HG03442 (cell line): ENCODE results near the gene IL16.

ENCODE experiments used
- ATAC-seq: cut with Tn5 transposase; IDR thresholded peaks from one replicate; pipeline ENCODE4 v1.9.1; 2021; ENCODE audit warnings: mild to moderate bottlenecking, moderate library complexity; ENCODE audit not compliant: unreplicated experiment

The IL16 gene

GRCh38 chr15:81273200-81273599 lies 76.5 kb downstream of the IL16 start:
- no peak for ATAC-seq

DNA sequence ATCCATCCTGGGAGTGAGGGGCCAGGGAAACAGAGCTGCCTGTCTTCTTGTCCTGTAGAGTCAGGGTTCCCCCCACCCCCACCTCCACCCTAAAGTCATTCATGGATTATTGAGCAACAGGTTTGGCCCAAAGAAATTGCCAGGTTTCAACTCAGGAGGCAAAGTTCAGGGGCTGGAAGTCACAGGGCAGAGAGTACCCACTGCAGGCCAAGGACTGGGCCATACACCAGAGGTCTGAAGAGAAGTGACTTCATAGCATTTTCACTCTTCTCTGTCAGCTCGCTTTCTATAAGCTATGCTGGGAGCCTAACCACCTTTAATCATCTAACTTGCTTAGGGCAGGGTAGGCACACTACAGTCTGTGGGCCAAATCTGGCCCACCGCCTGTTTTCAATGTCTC lies 77.2 kb downstream of the IL16 start:
- no peak for ATAC-seq

- no peak for ATAC-seq
Observed at GRCh38 chr15:81274255-81274654, 77.6 kb downstream of the IL16 start.

DNA sequence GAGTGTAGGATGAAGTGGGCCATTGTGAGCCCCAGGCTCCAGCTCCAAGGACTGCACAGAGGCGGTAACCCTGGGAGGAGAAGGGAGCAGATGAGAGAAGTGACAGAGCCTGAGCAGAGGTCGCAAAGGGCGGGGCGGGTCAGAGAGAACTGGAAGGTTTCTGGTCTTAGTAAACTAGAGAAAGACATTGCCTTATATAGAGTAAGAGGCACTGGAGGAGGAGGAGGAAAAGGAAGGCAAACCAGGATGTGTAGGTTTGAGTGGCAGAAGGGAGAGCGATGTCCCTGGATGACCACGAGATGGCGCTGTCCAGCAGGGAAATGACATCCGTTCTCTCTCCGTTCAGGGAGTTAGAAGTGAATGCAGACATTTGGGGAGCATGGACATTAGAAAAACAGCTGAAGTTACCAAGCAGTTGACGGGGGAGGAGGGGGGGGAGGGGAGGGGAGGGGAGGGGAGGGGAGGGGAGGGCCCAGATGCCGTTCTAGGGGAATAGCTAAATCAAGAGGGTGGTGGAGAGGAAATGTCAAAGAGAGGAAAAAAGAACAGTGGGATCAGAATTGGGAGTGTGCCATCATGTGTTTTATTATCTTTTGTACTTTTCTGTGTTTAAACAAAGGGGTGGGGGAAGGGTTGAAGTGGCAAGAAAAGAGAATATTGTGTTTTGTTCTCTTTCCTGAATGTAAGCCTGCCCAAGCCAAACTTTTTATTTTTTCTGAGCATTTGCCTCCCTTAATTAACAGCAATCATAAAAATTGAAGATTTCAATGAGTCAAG lies 78.4 kb downstream of the IL16 start:
- ATAC-seq, result peak; percentile 75

GRCh38 chr15:81275711-81276392 lies 79.2 kb downstream of the IL16 start:
- no peak for ATAC-seq

DNA sequence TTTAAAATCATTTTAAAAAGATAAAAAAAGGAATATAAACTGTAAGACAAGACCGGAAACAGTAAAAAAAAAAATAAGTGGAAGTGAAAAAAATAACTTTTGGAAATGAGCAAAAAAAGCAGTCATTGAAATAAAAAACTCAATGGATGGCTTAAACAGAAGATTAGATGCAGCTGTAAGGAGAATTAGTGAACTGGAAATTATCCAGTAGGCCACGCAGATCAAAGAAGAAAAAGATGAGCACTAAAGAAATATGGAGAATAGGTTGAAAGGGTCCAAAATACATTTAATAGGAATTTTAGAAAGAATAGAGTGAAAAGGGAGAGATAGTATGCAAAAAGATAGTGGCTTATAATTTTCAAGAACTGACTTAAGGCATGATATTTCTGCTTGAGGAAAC lies 80.3 kb downstream of the IL16 start:
- no peak for ATAC-seq

GRCh38 chr15:81277851-81278250 lies 81.2 kb downstream of the IL16 start:
- no peak for ATAC-seq

- ATAC-seq, result no peak
Observed at GRCh38 chr15:81278306-81279029, 81.8 kb downstream of the IL16 start.

DNA sequence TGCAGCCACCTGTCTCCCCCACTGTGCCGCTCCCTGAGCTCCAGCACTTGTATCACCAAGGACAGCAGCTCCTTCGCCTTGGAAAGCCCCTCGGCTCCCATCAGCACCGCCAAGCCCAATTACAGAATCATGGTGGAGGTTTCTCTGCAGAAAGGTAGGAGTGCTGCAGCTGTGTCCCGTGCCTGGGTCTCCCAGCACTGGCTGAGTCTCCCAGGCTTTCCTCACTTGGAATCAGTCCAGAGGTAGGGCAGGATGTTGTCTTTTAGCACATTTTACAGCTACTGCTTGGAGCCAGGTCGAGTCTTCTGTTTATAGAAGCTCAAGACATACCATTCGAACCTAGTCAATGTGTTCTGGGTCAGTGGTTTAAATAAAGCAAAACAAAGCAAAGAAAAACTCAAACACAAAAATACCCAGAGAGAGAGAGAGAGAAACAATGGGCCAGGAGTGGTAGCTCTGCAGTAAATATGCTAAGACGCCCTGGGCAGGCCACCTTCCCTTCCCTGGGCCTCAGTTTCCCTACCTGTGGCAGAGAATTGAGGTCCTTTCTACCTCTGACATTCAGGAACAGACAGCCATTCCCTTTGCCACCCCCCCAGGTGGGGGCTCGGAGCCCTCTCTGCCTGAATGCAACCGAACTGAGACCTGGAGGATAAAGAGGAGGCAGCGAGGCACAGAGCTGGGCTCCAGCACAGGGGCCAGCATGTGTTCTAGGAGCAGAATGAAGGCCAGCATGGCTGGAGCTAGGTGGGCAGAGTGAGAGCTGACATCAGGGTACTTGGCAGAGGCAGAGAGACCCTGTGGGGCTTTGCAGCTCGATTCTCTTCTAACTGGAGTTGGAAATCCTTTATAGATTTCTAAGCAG lies 83.2 kb downstream of the IL16 start:
- ATAC-seq, result no peak

DNA sequence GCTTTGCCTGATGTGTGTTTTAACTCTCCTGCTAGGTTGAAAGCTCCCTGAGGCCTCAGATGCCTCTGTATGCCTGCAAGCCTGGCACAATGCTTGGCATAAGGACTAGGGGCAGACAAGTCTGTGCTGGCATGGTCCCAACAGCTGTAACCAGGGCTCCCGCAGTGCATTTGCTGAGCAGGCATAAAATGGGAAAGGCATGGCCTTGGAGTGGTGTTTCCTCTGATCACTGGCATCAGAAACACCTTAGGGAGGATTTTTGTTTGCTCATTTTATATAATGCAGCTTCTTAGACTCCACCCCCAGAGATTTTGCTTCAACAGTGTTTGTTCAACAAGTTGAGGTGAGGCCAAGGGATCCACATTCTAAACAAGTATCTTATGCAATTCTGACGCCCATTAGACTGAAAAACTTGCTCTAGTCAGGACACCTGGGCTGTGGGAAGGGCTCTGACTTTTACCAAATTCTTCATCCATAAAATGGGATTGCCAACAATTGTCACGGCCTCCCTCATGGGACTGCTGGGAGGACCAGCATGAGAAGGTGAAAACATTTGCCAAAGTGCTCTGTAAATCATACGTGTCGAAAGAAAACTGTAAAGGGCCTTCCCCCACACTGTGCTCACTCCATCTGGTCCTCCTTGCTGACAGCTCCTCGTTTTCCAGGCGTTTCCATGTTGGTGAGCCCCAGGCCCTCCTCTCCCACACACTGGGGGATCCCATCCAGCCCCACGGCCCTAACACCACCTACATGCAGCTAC lies 84.2 kb downstream of the IL16 start:
- ATAC-seq, result no peak

- ATAC-seq, result no peak
Observed at GRCh38 chr15:81281456-81281735, 84.7 kb downstream of the IL16 start.

GRCh38 chr15:81281766-81282605 lies 85.3 kb downstream of the IL16 start:
- no peak for ATAC-seq

DNA sequence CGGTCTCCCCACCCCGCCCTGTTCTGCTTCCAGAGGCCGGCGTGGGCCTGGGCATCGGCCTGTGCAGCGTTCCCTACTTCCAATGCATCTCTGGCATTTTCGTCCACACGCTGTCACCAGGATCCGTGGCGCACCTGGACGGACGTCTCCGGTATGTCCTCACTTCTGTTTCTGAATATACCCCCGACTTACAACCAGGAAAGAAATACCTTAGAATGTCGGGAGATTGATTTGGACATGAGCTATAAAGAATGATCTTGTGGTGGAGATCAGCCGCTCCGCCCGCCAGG lies 85.9 kb downstream of the IL16 start:
- no peak for ATAC-seq

DNA sequence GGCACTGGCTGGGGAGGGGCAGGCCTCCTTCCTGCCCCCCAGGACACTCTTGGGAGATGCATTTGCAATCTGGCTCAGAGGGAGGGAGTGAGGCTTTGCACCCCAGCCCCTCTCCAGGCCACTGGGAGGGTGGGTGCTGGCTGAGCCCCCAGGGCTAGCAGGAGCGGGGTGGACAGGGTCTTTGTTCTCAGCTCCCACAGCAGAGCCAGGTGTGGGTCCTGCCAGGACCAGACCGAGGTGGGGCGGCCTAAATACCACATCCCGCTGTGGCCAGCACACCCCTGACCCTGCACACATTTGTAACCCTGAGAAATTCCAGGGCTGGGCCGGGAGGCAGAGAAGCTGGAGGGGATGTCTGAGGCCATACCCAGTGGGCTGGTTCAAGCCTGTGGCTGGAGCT lies 86.2 kb downstream of the IL16 start:
- ATAC-seq, result no peak

DNA sequence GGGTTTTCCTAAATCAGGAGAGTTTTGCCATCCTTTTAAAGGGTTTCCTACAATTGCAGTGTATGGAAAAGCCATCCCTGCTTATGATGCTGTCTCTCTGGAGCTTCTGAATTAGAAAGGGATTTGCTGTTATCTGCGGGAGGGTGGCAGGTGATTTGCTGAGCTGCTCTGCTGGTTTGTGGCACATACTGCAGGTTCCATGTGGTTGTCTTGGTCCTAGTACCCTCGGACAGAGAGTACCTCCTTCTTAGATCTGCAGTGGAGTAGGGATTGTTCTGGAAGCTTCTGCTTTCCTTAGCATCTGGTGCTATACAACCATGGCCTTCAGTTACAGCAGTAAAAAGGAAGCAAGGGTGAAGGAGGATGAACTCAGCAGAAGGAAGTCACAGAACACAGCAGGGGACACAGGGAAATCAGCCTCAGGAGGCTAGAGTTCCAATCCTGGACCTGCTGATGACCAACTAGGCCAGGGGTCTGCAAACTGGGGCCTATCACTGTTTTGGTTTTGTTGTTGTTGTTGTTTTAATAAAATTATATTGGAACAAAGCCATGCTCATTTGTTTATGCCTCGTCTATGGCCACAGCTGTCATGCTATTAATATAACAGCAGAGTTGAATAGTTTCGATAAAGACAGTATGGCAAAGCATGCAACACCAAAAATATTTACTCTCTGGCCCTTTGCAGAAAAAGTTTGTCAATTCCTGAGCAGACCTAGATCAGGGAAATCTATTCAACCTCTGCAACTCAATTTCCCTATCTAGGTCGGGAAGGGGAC lies 87.8 kb downstream of the IL16 start:
- no peak for ATAC-seq

DNA sequence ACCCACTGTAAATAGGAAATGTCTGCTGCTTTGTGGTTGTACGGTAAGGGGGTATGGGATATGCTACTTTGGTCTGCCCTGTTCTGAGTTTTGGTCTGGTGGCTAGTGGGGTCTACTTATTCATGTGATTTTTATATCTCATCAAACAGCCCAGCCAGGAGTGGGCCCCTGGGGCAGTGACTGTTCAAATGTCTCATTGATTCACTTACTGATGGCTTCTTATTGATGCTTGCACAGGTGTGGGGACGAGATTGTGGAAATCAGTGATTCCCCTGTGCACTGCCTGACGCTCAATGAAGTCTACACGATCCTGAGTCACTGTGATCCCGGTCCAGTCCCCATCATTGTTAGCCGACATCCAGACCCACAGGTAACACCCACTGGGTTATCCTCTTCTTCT lies 88.8 kb downstream of the IL16 start:
- no peak for ATAC-seq

DNA sequence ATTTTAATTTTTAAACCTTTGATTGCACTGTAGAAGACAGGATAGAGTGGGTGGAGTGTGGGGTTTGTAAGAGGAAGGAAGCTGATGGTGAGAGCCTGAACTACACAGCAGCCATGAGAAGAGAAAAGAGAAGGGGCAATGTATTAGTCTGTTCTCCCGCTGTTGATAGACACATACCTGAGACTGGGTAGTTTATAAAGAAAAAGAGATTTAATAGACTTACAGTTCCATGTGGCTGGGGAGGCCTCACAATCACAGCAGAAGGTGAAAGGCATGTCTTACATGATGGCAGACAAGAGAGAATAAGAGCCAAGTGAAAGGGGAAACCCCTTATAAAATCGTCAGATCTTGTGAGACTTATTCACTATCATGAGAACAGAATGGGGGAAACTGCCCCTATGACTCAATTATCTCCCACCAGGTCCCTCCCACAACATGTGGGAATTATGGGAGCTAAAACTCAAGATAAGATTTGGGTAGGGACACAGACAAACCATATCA lies 90.0 kb downstream of the IL16 start:
- ATAC-seq, result no peak

DNA sequence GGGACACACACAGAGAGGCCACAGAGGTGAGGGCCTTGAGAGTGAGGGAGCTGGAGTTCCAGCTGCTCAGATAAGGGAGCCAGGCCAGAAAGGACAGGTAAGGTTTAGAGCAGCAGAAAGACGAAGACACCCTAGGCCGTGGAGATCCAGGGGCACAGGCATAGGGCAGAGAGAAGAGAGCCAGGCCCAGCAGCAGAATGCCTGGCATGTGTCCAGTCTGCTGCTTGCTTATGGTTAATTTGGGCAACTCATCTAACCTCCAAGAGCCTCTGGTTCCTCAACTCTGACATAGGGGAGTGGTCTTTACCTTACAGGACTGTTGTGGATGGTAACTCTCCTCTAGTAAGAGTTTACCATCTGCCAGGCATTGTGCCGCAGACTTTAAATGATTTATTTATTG lies 91.4 kb downstream of the IL16 start:
- no peak for ATAC-seq

DNA sequence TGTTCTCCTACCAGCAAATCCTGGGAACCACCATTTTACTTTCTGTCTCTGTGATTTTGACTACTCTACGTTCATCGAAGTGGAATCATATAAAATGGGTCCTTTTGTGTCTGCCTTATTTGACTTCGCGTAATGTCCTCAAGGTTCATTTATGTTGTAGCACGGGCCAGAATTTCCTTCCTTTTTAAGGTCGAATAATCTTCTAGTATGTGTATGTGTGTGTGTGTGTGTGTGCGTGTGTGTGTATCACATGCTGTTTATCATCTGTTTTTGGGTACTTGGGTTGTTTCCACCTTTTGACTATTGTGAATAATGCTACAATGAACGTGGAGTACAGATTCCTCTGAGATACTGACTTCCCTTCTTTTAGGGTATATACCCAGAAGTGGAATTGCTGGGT lies 91.9 kb downstream of the IL16 start:
- ATAC-seq, result no peak
